ENCODE data around the gene CBFA2T2.
"Not testable (repeated sequence)": the region's sequence is repeated elsewhere in the genome, so short reads cannot be mapped to it uniquely, and the experiment has no call there.

CBFA2T2 gene

DNA sequence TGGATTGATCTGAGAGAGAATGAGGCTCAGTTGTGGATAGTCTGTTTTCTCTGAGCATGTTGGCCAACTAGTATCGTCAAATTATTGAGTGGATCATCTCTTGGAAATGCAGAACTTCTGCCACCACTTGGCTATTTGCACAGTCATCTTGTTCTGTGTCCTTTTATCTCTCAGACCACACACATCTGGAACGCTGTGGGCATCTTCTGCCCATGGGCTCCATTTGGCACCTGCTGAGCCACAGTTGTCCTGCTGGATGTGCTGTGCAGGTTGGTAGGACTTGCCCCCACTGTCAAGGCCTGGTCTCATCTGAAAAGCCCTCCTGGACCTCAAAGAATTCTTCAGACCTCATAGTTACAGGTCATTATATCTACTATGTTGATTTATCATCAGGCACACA is 155.5 kb downstream of the CBFA2T2 start:
- peaks cover 27% of the 10 kb centered on the region for H3K4me1 Mint-ChIP-seq (ENCODE audit: low read depth)
- H3K4me3 Mint-ChIP-seq: no peak overlapping the region
- no peaks in the 10 kb centered on the region for H3K9me3 Mint-ChIP-seq
- H3K36me3 Mint-ChIP-seq (ENCODE audit: low read depth): peaks cover 45% of the 10 kb centered on the region
- no peaks in the 10 kb centered on the region for H3K27me3 Mint-ChIP-seq
- no peak for DNase-seq
- H3K27ac Mint-ChIP-seq: peak overlapping the region; percentile 30

DNA sequence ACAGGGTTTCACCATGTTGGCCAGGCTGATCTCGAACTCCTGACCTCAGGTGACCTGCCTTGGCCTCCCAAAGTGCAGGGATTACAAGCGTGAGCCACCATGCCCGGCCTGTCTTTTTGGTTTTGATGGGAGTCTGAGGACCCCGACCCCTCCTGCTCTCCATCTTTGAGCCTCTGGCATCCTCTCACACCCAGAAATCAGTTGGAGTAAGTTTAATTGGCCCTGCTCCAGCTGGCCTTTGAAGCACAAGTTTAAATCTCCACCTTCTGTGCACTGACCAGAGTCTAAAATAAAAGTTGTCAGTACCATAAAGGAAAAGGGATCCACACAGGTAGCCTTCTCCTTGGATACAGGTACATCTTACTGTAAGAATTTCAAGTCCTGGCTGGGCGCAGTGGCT is 156.3 kb downstream of the CBFA2T2 start:
- H3K4me1 Mint-ChIP-seq (ENCODE audit: low read depth): peaks cover 32% of the 10 kb centered on the region
- no peak overlapping the region for H3K27ac Mint-ChIP-seq
- no peaks in the 10 kb centered on the region for H3K9me3 Mint-ChIP-seq

DNA sequence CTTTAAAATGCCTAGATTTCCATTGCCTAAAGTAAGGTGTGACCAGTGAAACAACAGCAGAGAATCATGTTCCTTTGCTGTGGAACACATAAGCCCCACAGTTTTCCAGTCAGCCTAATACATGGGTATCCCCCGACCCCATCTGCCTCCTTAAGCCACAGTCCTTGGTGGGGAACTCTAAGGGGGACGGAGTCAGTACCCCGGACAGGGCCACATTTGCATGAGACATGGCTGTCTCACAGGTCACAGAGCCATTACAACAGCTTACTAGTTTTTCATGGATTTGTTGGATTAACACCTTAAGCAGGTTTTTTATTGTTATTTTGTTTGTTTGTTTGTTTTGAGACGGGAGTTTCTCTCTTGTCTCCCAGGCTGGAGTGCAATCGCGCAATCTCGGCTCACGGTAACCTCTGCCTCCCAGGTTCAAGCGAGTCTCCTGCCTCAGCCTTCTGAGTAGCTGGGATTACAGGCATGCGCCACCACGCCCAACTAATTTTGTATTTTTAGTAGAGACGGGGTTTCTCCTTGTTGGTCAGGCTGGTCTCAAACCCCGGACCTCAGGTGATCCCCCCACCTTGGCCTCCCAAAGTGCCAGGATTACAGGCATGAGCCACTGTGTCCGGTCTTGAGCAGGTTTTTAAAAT is 157.2 kb downstream of the CBFA2T2 start:
- H3K27me3 Mint-ChIP-seq, H3K9me3 Mint-ChIP-seq, H3K4me3 Mint-ChIP-seq, H3K27ac Mint-ChIP-seq, DNase-seq: not testable (repeated sequence)
- Mint-ChIP-seq H3K36me3 (ENCODE audit: low read depth) (peaks cover 34% of the 10 kb centered on the region), H3K4me1 (ENCODE audit: low read depth) (peaks cover 41% of the 10 kb centered on the region)

More for the DNA sequence above, 156.3 kb downstream of the CBFA2T2 start:
- peaks cover 37% of the 10 kb centered on the region for H3K36me3 Mint-ChIP-seq (ENCODE audit: low read depth)
- no peaks in the 10 kb centered on the region for H3K27me3 Mint-ChIP-seq
- DNase-seq: no peak
- no peak overlapping the region for H3K4me3 Mint-ChIP-seq

DNA sequence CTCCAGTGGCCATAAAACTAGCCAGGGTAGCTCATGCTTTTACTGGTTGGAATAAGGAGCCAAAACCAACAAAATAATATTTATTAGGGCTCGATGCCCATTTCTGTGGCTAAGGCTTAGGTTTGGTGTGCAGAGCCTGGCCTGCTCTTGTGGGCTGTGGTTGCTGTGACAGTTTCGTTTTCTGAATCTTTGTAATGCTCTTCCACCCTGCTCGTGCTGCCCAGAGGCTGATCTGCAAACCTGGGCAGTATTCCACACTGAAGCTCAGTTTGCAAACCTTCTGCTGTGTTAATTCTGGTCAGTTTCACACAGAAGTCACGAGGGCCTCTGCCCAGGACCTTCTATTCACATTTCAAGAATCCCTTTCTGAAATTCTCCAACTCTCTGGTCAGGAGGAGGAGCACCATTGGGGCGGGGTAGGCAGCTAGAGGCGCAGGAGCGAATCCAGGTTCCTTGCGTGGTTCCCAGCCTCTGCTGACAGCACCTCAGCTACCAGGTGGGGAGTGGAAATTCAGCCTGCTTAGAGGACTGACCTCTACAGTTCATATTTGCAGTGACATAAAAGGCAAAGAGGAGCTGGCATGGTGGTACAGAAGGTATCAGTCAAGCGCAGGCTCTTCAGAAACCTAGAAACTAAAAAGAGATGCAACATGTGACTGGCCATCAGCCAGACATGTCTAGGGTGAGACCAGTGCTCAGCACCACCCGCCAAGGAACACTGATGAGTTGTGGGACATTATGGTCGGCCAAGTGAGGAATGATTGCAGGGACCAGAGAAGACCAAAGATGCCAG is 157.9 kb downstream of the CBFA2T2 start:
- Mint-ChIP-seq H3K27ac (peak overlapping the region; percentile 16), H3K4me1 (ENCODE audit: low read depth) (peaks cover 48% of the 10 kb centered on the region), H3K27me3 (no peaks in the 10 kb centered on the region), H3K9me3 (no peaks in the 10 kb centered on the region), H3K36me3 (ENCODE audit: low read depth) (peaks cover 29% of the 10 kb centered on the region), H3K4me3 (no peak overlapping the region)
- DNase-seq: no peak

DNA sequence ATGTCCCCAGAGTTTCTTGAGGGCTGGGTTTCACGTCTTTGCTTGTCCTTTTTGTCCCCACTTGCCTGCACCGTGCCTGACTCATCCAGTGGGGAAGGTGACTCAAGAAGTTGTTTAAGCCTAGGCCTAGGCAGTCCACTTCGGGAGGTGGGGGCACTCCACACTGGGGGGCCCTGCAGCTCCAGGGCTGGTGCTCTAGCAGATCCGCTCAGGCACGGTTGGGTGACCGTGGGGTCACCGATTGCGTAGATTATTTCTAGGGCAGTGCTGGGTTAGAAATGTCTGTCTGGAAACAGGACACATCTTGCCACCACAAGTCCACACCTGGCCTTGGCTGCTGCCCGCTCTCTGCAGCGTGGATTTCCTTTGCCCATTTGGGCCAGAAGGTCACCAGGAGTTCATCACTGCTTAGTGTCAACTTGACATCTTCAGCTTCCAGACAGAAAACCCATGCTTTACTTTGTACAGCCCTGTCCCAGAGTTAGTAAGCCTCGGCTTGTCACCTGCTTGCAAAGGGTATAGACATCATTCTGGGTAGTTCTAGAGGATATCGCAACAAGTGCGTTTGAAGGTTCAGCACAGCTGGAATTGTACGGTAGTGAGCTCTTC is 158.6 kb downstream of the CBFA2T2 start:
- DNase-seq: no peak

DNA sequence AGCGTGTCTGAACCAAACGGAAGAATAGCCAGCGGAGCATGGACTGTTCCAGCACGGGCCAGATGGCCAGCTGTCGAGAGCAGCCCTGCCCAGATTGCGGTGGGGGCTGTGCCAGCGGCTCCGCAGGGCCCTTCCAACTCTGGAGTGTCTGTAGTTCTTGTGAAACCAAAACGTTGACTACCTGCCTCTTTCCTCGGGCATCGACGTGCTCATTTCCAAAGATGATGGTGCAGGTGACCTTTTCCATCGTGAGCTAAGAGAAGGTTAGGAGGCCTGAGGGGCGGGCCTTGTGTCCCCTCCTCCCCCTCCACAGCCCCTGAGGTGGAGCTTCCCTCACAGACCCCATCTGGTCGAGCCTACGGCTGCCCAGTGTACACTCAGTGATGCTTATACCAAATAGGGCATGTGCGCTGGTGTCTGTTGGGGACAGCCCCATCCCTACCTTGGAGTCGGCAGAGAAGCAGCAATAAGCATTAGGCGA is 159.3 kb downstream of the CBFA2T2 start:
- H3K4me3 Mint-ChIP-seq: no peak overlapping the region
- no peaks in the 10 kb centered on the region for H3K9me3 Mint-ChIP-seq
- DNase-seq: no peak
- H3K27me3 Mint-ChIP-seq: no peaks in the 10 kb centered on the region
- H3K27ac Mint-ChIP-seq: peak overlapping the region; percentile 26
- H3K36me3 Mint-ChIP-seq (ENCODE audit: low read depth): peaks cover 24% of the 10 kb centered on the region
- peaks cover 62% of the 10 kb centered on the region for H3K4me1 Mint-ChIP-seq (ENCODE audit: low read depth)

More for the DNA sequence above, 158.6 kb downstream of the CBFA2T2 start:
- Mint-ChIP-seq H3K4me1 (ENCODE audit: low read depth) (peaks cover 55% of the 10 kb centered on the region), H3K9me3 (no peaks in the 10 kb centered on the region), H3K36me3 (ENCODE audit: low read depth) (peaks cover 24% of the 10 kb centered on the region), H3K27me3 (no peaks in the 10 kb centered on the region), H3K4me3 (no peak overlapping the region), H3K27ac (no peak overlapping the region)

DNA sequence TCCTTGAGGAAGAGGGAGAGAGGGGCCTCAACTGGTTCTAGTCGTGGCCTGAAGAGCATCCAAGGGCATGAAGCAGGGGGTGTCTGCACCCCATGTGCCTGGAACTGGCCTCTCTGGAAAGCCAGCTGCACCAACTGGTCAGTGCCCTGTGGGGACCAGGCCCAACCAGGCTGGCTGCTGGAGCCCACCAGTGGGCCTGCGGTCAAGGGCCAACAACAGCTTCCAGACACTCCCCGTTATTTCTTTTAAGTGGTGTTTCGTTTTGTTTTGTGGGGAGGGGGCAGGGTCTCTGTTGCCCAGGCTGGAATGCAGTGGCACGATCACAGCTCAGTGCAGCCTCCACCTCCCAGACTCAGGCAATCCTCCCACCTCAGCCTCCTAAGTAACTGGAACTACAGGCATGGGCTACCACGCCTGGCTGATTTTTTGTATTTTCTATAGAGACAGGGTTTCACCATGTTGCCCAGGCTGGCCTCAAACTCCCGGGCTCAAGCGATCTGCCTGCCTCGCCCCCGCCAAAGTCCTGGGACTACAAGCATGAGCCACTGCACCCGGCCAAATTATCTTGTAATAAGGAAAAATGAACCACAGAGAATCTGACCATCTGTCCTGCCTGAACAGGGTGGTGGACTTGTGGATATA is 160.3 kb downstream of the CBFA2T2 start:
- no peaks in the 10 kb centered on the region for H3K9me3 Mint-ChIP-seq
- H3K36me3 Mint-ChIP-seq (ENCODE audit: low read depth): peaks cover 14% of the 10 kb centered on the region
- peaks cover 62% of the 10 kb centered on the region for H3K4me1 Mint-ChIP-seq (ENCODE audit: low read depth)
- no peak for DNase-seq
- no peak overlapping the region for H3K4me3 Mint-ChIP-seq
- no peaks in the 10 kb centered on the region for H3K27me3 Mint-ChIP-seq
- H3K27ac Mint-ChIP-seq: no peak overlapping the region

DNA sequence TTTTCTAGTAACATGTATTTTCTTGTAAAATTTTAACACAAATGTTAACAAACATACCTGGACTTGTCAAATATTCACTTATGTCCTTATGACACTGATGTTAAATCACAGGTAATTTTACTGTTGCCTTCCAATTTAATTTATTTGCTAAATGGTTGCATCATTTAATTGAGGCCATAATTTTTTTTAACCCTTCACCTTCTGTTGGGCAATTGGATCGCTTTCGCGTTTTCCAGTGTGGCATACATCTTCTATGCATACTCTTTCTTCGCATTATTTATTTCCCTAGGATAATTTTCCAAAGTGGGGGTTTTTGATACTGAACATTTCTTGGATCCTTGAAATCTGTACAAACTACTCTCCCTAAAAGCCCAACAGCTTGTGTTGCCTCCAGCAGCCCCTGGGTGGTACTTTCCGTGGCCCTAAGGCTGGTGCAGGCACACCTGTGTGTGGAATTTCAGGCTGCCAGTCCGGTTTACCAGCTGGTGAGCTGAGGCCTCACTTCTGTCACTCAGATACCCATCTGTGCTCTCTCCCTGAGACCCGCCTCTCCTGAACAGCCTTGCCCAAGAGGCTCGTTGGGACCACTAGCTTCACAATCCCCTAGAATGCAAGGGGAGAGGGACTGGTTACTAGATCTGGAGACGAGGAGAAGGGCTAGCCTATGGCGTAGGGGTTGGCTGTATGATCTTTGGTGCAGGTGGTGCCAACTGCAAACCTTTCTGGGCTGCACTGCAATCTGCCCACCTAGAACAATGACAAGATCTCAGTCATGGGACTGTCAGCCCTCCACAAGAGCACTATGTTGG is 161.1 kb downstream of the CBFA2T2 start:
- Mint-ChIP-seq H3K4me1 (ENCODE audit: low read depth) (peaks cover 62% of the 10 kb centered on the region), H3K9me3 (no peaks in the 10 kb centered on the region), H3K27me3 (no peaks in the 10 kb centered on the region), H3K4me3 (no peak overlapping the region), H3K36me3 (ENCODE audit: low read depth) (peaks cover 7% of the 10 kb centered on the region), H3K27ac (peak overlapping the region; percentile 88)
- DNase-seq: no peak

DNA sequence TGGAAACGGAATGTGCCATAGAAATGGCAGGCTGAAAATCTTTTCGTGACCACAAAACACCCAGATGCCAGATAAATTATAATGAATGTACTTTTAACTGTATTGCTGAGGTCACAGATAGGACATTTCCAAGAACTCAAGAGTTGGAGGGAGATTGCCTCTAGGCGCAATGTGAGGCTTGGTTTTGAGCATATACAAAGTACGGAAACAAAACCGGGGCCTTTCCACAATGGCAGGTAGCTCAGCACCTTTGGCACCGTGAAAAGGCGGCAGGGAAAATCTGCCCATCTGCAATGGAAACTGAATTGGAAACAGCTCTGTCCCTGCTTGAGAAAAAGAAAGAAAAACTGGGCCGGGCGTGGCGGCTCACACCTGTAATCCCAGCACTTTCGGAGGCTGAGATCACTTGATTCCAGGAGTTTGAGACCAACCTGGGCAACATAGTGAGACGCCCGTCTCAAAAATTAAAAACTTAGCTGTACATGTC is 161.7 kb downstream of the CBFA2T2 start:
- peaks cover 62% of the 10 kb centered on the region for H3K4me1 Mint-ChIP-seq (ENCODE audit: low read depth)
- H3K9me3 Mint-ChIP-seq: no peaks in the 10 kb centered on the region
- no peaks in the 10 kb centered on the region for H3K27me3 Mint-ChIP-seq
- H3K27ac Mint-ChIP-seq: peak overlapping the region; percentile 88
- H3K4me3 Mint-ChIP-seq: no peak overlapping the region
- DNase-seq: no peak
- peaks cover 4% of the 10 kb centered on the region for H3K36me3 Mint-ChIP-seq (ENCODE audit: low read depth)

DNA sequence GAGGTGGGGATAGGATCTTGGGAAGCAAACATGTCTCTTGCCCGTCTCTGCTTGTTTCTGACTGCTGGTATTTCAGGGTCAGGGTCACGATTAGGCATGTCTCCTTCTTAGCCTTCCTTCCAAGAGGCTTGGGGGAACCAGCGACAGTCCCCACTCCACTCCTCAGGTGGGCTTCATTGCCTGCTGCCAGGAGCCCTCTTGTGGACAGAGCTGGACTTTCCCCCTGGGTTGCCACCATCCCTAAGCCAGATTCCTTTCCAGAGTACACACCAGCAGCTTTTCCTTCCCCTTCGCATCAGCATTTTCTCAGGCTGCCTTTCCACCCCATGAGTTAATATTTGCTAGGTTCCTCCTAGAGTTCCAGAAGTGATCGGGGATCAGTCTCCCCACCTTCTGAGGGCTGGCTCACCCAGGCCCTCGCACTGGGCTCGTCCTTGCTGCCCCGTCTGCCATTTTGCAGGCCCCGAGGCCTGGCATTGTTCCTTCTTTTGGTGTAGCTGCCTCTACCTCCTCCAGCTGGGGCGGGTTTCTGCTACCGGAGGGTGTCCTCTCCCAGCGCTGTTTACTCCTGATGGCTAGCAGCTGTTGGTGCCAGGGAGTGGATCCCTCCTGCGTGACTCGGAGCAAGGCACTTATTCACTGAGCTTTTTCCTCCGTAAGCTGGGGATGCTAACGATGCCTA is 163.5 kb downstream of the CBFA2T2 start:
- H3K4me3 Mint-ChIP-seq: no peak overlapping the region
- peaks cover 1% of the 10 kb centered on the region for H3K36me3 Mint-ChIP-seq (ENCODE audit: low read depth)
- peak; percentile 59 for DNase-seq
- no peaks in the 10 kb centered on the region for H3K9me3 Mint-ChIP-seq
- peak overlapping the region; percentile 88 for H3K27ac Mint-ChIP-seq
- peaks cover 53% of the 10 kb centered on the region for H3K4me1 Mint-ChIP-seq (ENCODE audit: low read depth)
- no peaks in the 10 kb centered on the region for H3K27me3 Mint-ChIP-seq

DNA sequence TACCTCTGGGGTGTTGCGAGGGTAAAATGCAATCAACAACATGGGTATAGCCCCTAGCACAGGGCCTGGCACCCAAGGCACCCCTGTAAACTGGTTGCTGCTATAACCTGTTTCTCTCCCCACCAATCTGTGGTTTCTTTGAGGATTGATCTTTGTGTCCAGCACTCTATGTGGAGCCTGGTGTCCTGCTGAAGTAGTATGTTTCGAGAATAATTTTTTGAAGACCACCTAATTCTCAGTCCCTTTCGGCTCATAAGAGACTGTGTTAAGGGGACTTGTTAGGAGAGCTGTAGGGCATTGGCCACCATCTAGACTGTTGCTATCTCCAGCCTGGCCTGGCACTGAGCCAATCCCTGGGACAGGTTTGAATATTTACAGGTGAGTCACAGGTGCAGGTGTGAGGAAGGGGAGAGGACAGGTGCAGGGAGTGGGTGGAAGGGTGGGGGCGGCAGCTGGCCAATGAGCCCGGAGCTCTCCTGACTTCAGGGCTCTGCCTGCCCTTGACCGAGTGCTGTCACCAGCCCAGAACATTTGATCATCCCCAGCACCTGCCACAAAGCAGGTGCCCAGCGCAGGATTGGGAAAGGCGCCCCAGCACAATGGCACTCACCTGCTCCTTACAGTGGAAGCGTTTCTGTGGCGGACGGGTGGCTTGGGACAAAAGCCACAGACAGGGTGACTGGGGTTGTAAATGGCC is 164.2 kb downstream of the CBFA2T2 start:
- H3K27ac Mint-ChIP-seq: no peak overlapping the region
- H3K4me1 Mint-ChIP-seq (ENCODE audit: low read depth): peaks cover 47% of the 10 kb centered on the region
- peaks cover 4% of the 10 kb centered on the region for H3K36me3 Mint-ChIP-seq (ENCODE audit: low read depth)
- no peak for DNase-seq
- no peak overlapping the region for H3K4me3 Mint-ChIP-seq
- no peaks in the 10 kb centered on the region for H3K9me3 Mint-ChIP-seq
- H3K27me3 Mint-ChIP-seq: no peaks in the 10 kb centered on the region

DNA sequence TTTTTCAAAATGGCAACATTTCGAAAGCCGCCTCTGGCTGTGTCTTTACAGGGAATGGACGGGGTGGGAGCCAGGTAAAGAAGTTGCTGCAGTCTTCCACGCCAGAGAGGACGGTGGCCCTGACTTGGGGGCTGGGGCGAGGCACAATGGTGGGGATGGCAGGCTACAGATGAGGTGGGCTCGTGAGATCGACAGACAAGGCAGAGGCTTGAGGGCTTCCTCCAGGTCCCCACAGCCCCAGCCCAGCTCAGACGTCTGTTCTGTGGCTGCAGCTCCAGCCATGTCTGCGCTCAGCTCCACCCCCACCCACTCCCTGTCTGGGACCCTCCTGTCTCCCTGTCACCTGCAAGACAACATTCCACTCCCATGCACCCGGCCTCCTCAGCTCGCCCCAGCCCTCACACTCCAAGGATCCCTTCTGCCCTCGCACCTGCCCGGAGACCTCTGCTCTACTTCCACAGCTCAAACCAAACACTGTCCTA is 164.8 kb downstream of the CBFA2T2 start:
- Mint-ChIP-seq H3K4me3 (no peak overlapping the region), H3K36me3 (ENCODE audit: low read depth) (peaks cover 6% of the 10 kb centered on the region), H3K27ac (peak overlapping the region; percentile 29), H3K27me3 (no peaks in the 10 kb centered on the region), H3K9me3 (no peaks in the 10 kb centered on the region), H3K4me1 (ENCODE audit: low read depth) (peaks cover 41% of the 10 kb centered on the region)
- DNase-seq: no peak

DNA sequence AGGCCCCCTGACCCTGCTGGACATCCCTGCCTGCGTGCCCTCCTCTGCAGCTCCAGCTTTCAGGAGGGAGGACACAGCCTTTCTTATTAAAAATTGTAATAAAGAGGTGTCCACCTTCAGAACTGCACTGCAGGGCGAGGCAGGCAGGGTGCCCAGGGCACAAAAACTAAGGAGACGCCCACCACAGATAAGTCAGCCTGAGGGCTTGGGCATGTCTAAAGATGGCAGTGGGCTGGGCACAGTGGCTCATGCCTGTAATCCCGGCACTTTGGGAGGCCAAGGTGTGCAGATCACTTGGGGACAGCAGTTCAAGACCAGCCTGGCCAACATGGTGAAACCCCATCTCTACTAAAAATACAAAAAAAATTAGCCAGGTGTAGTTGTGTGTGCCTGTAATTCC is 165.3 kb downstream of the CBFA2T2 start:
- no peaks in the 10 kb centered on the region for H3K9me3 Mint-ChIP-seq
- no peaks in the 10 kb centered on the region for H3K27me3 Mint-ChIP-seq
- H3K36me3 Mint-ChIP-seq (ENCODE audit: low read depth): peaks cover 7% of the 10 kb centered on the region
- no peak overlapping the region for H3K4me3 Mint-ChIP-seq
- peak overlapping the region; percentile 2 for H3K27ac Mint-ChIP-seq
- H3K4me1 Mint-ChIP-seq (ENCODE audit: low read depth): peaks cover 36% of the 10 kb centered on the region
- no peak for DNase-seq

Data from activated T-cell treated with anti-CD3 and anti-CD28 coated beads, Interleukin-2, amount 50 U/mL, for 24 hours (primary cell).